HG02571 (cell line): ENCODE data around the gene GMCL1.

Experiments used
- ATAC-seq: cut with Tn5 transposase; IDR thresholded peaks from one replicate; pipeline ENCODE4 v1.9.1; 2021; ENCODE audit warnings: mild to moderate bottlenecking, moderate library complexity; ENCODE audit not compliant: unreplicated experiment

Gene GMCL1

GRCh38 chr2:69829256-69830044 lies at the start of gene GMCL1:
Gene GMCL1, plus strand, starts transcription at chr2:69829660. Its CDS starts 233 bp downstream, at chr2:69829893.
- ATAC-seq, result peak; percentile 92

- ATAC-seq, result no peak
These were observed 48.5 kb upstream of the GMCL1 start for GRCh38 chr2:69780921-69781320.

- no peak for ATAC-seq
These were observed 47.9 kb upstream of the GMCL1 start for GRCh38 chr2:69781321-69782248.

GRCh38 chr2:69784228-69784627 lies 45.2 kb upstream of the GMCL1 start:
- ATAC-seq, result no peak

- no peak for ATAC-seq
These were observed 44.1 kb upstream of the GMCL1 start for GRCh38 chr2:69785358-69785757.

- no peak for ATAC-seq
These were observed 43.4 kb upstream of the GMCL1 start for GRCh38 chr2:69786052-69786560.

GRCh38 chr2:69789175-69789721 lies 40.2 kb upstream of the GMCL1 start:
- ATAC-seq, result no peak

- ATAC-seq, result no peak
These were observed 39.5 kb upstream of the GMCL1 start for GRCh38 chr2:69789772-69790600.

GRCh38 chr2:69790601-69790959 lies 38.9 kb upstream of the GMCL1 start:
- ATAC-seq, result no peak

- ATAC-seq, result no peak
These were observed 38.4 kb upstream of the GMCL1 start for GRCh38 chr2:69791045-69791444.

GRCh38 chr2:69796174-69796573 lies 33.3 kb upstream of the GMCL1 start:
- no peak for ATAC-seq

- no peak for ATAC-seq
These were observed 32.2 kb upstream of the GMCL1 start for GRCh38 chr2:69797235-69797634.

- no peak for ATAC-seq
These were observed 31.6 kb upstream of the GMCL1 start for GRCh38 chr2:69797836-69798289.

GRCh38 chr2:69798290-69798908 lies 31.1 kb upstream of the GMCL1 start:
- ATAC-seq, result no peak

GRCh38 chr2:69798909-69799526 lies 30.4 kb upstream of the GMCL1 start:
- ATAC-seq, result no peak

GRCh38 chr2:69801745-69802290 lies 27.6 kb upstream of the GMCL1 start:
- no peak for ATAC-seq

- peak; percentile 62 for ATAC-seq
These were observed 26.6 kb upstream of the GMCL1 start for GRCh38 chr2:69802781-69803367.

- no peak for ATAC-seq
These were observed 25.0 kb upstream of the GMCL1 start for GRCh38 chr2:69804416-69804815.

- ATAC-seq, result no peak
These were observed 23.6 kb upstream of the GMCL1 start for GRCh38 chr2:69805887-69806286.
